Activated naive CD4-positive, alpha-beta T cell treated with anti-CD3 and anti-CD28 coated beads, Interleukin-2, amount 10 ng/mL, durations not matched to agents 7 days and 5 days (primary cell): ENCODE results near the gene THYN1.
A peak's percentile ranks its signal among the peaks of the same experiment; 100 is the strongest.
"Not testable (repeated sequence)": the region's sequence is repeated elsewhere in the genome, so short reads cannot be mapped to it uniquely, and the experiment has no call there.

ENCODE experiments used
- CTCF ChIA-PET: fragments of 350-600 bp; sonication (Branson Sonifier 250); formaldehyde crosslinking; loops from one replicate; lab custom pipeline; 2021; ENCODE audit warnings: antibody characterized with exemption; lab: Charles Lee
- DNase-seq: peaks from one replicate; pipeline ENCODE4 v3.0.0-alpha.2; 2020
- H3K27ac Mint-ChIP-seq: one replicate; pipeline ENCODE4 v1.8.0; 2021; ENCODE audit warnings: mild to moderate bottlenecking, moderate library complexity, mixed read lengths
- H3K27me3 Mint-ChIP-seq: one replicate; pipeline ENCODE4 v1.8.0; 2021; ENCODE audit warnings: mild to moderate bottlenecking, mixed read lengths
- H3K36me3 Mint-ChIP-seq: one replicate; pipeline ENCODE4 v1.8.0; 2021; ENCODE audit warnings: mixed read lengths
- H3K4me1 Mint-ChIP-seq: one replicate; pipeline ENCODE4 v1.8.0; 2021; ENCODE audit warnings: mixed read lengths
- H3K4me3 Mint-ChIP-seq: one replicate; pipeline ENCODE4 v1.8.0; 2021; ENCODE audit warnings: mild to moderate bottlenecking, moderate library complexity, mixed read lengths
- H3K9me3 Mint-ChIP-seq: one replicate; pipeline ENCODE4 v1.8.0; 2021; ENCODE audit warnings: mixed read lengths

THYN1 gene

DNA sequence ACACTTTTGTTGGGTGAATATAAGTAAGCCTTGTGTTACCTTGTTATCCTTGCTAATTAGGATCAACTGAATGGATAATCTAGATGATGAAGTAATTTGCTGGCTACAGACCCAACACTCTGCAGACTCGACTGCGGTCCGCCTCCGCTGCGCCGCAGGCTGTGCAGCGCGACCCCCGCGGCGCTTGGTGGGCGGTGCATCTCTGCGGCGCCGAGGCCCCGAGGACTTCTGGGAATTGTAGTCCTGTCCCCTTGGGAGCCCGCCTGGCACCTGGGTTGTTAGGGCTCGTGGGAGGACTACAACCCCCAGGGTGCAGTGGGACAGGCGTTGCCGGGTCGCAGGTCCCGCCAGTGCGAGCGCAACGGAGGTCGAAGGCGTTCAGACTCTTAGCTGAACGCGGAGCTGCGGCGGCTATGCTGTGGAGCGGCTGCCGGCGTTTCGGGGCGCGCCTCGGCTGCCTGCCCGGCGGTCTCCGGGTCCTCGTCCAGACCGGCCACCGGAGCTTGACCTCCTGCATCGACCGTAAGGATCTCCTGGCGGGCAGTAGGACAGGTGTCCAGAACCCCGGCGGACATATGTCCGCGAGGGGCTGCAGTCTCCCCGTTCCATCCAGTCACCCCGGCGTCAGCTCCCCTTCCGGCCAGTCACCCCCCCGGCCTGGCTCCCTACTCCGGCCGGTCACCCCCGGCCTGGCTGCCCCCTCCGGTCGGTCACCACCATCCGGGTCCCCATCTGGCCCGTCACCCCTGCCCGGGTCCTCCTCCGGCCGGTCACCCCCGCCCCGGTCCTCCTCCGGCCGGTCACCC is at the start of gene THYN1, which contains the start of gene ACAD8:
TSS of gene THYN1 (minus strand) at position 165 of the 806 bp plus-strand sequence. CDS start 470 bp downstream, outside the sequence.
TSS of gene ACAD8 (plus strand) at position 381 of the 806 bp plus-strand sequence. CDS start at position 414, 33 bp downstream.
- no peaks in the 10 kb centered on the region for H3K9me3 Mint-ChIP-seq
- CTCF ChIA-PET: interaction anchor here (1.3 to 2.5 kb wide), 2 partner anchors 9 kb away, joined by 4 to 19 read pairs; no protein-coding TSS in a partner anchor
- DNase-seq: peak; percentile 98
- H3K4me1 Mint-ChIP-seq: peaks cover 44% of the 10 kb centered on the region
- H3K36me3 Mint-ChIP-seq: peaks cover 21% of the 10 kb centered on the region
- H3K27me3 Mint-ChIP-seq: no peaks in the 10 kb centered on the region
- peak within 1 kb of the TSS; percentile 85 for H3K27ac Mint-ChIP-seq
- peak within 1 kb of the TSS; percentile 94 for H3K4me3 Mint-ChIP-seq

- Mint-ChIP-seq H3K27me3 (no peaks in the 10 kb centered on the region), H3K27ac (no peak overlapping the region), H3K4me3 (no peak overlapping the region), H3K9me3 (no peaks in the 10 kb centered on the region), H3K4me1 (no peaks in the 10 kb centered on the region), H3K36me3 (peaks cover 2% of the 10 kb centered on the region)
- CTCF ChIA-PET: no interaction called here
- DNase-seq: no peak
Observed at GRCh38 chr11:134294664-134295063, 41.5 kb upstream of the THYN1 start.

DNA sequence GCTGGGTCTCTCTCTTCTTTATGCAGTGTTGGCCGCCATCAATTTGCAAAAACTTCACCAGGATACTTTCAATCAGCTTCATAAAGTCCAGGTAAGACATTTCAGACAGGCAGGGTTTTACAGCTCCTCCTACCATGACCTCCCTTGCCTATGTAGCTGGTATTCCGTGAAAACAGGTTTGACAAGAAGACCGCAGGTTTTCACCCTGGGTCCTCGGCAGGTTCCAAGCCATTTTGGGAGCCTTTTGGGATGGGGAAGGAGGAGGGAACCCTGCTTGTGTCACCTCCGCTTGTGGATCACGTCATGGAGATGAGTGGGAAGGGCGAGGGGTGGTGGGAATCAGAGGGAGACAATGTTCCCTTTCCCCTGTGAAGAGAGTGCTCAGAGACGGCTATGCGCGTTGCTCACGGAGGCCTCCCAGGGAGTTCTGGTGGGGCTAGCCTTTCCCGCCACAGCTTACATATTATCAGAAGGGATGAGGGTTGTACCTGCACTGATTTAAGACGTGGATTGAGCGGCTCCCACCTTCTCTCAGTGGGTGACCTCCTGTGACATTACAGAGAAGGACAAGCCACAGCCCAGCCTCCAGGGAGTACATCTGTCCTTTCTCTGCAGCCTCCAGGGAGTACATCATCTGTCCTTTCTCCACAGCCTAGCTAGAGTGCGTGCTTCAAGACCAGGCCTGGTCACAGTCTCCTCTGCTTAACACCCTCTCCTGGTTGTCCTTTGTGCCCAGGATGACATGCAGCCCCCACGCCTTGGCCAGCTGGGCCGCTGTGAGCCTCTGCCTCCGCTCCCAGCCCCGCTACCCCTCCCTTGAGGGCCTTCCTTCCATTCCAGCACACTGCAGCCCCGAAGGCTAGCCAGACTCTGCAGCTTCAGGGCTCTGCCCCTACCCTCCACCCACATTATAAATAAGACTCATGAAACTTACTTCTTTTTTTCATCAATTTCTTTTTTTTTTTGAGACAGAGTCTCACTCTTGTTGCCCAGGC is 40.3 kb upstream of the THYN1 start:
- H3K27me3 Mint-ChIP-seq: no peaks in the 10 kb centered on the region
- H3K4me1 Mint-ChIP-seq: no peaks in the 10 kb centered on the region
- H3K36me3 Mint-ChIP-seq: peaks cover 2% of the 10 kb centered on the region
- no peaks in the 10 kb centered on the region for H3K9me3 Mint-ChIP-seq
- CTCF ChIA-PET: no interaction called here
- no peak for DNase-seq
- no peak overlapping the region for H3K27ac Mint-ChIP-seq
- no peak overlapping the region for H3K4me3 Mint-ChIP-seq

GRCh38 chr11:134292661-134293060 is 39.5 kb upstream of the THYN1 start:
- CTCF ChIA-PET: no interaction called here

GRCh38 chr11:134291196-134291595 is 38.0 kb upstream of the THYN1 start:
- no peaks in the 10 kb centered on the region for H3K4me1 Mint-ChIP-seq
- DNase-seq: no peak
- H3K27ac Mint-ChIP-seq: no peak overlapping the region
- H3K36me3 Mint-ChIP-seq: peaks cover 2% of the 10 kb centered on the region
- no peaks in the 10 kb centered on the region for H3K9me3 Mint-ChIP-seq
- CTCF ChIA-PET: no interaction called here
- no peaks in the 10 kb centered on the region for H3K27me3 Mint-ChIP-seq
- no peak overlapping the region for H3K4me3 Mint-ChIP-seq

More at GRCh38 chr11:134292661-134293060, 39.5 kb upstream of the THYN1 start:
- Mint-ChIP-seq H3K4me3 (no peak overlapping the region), H3K27me3 (no peaks in the 10 kb centered on the region), H3K4me1 (no peaks in the 10 kb centered on the region), H3K9me3 (no peaks in the 10 kb centered on the region), H3K27ac (no peak overlapping the region), H3K36me3 (peaks cover 2% of the 10 kb centered on the region)
- DNase-seq: no peak

- CTCF ChIA-PET: no interaction called here
- no peak for DNase-seq
- H3K9me3 Mint-ChIP-seq: no peaks in the 10 kb centered on the region
- peaks cover 2% of the 10 kb centered on the region for H3K36me3 Mint-ChIP-seq
- H3K4me1 Mint-ChIP-seq: no peaks in the 10 kb centered on the region
- no peak overlapping the region for H3K4me3 Mint-ChIP-seq
- H3K27ac Mint-ChIP-seq: no peak overlapping the region
- H3K27me3 Mint-ChIP-seq: no peaks in the 10 kb centered on the region
Observed at GRCh38 chr11:134290646-134291045, 37.5 kb upstream of the THYN1 start.

DNA sequence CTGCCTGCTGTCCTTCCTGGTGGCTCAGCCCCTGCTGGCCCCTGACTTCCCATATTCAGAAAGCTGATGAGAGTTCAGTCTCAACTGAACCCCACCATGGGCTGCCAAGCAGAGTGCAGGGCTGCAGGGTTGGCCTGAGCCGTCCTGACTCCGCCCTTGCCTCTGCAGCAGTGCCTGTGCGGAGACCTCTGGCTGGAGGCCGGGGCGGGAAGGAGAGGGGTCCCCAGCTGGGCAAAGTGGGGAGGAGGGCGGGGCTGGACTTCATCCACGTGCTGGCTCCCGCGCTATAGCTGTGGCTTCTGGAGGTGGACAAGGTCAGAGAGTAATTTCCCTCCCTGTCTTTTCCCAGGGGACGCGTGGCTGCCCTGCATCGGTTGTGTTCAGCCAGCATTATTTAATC is 36.6 kb upstream of the THYN1 start:
- H3K9me3 Mint-ChIP-seq: no peaks in the 10 kb centered on the region
- H3K27me3 Mint-ChIP-seq: no peaks in the 10 kb centered on the region
- DNase-seq: no peak
- no peaks in the 10 kb centered on the region for H3K36me3 Mint-ChIP-seq
- CTCF ChIA-PET: no interaction called here
- H3K27ac Mint-ChIP-seq: no peak overlapping the region
- H3K4me3 Mint-ChIP-seq: no peak overlapping the region
- H3K4me1 Mint-ChIP-seq: no peaks in the 10 kb centered on the region

- Mint-ChIP-seq H3K27ac (no peak overlapping the region), H3K27me3 (no peaks in the 10 kb centered on the region), H3K4me1 (no peaks in the 10 kb centered on the region), H3K9me3 (no peaks in the 10 kb centered on the region), H3K36me3 (peaks cover under 1% of the 10 kb centered on the region), H3K4me3 (no peak overlapping the region)
- no peak for DNase-seq
- CTCF ChIA-PET: interaction anchor here (1.8 kb wide), 1 partner anchor 13 kb away, joined by 4 read pairs; no protein-coding TSS in a partner anchor
Observed at GRCh38 chr11:134289167-134289566, 36.0 kb upstream of the THYN1 start.

DNA sequence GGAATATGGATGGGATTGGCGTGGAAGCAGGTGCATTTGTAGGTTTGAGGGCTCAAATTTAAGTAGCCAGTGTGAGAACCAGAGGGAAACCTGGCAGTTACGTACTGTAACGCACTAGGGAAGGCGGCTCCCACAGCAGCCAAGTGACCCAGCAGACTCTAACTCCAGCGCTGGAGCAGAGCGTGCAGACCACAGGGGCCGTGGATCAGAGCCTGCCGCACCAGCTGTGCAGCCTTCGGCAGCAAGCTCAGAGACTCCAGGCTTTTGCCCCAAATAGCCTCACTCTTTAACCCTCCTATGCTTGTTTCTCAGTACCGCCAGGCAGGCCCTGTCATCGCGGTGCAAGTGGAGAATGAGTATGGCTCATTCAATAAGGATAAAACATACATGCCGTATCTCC is 35.3 kb upstream of the THYN1 start:
- CTCF ChIA-PET: interaction anchor here (1.8 kb wide), 1 partner anchor 13 kb away, joined by 4 read pairs; no protein-coding TSS in a partner anchor

DNA sequence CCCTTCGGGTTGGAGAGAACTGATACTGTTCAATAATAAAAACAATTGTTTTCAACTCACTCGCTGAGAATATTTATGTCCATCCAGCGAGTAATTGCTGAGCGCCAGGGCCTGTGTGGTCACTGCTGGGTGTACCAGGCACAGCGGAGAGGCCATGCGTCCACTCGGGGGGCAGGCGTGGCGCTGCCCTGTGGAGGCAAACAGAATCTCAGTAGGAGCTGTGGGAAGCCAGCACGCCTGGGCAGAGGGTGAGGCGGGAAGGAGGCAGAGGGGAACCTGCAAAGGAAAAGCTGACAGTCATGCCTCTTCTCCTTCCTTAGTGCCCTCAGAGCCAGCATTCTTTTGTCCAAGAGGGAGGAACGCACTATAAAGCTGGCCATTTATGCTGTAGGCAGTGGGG is 34.4 kb upstream of the THYN1 start:
- no peak for DNase-seq
- Mint-ChIP-seq H3K9me3 (no peaks in the 10 kb centered on the region), H3K27me3 (no peaks in the 10 kb centered on the region), H3K4me3 (no peak overlapping the region), H3K27ac (no peak overlapping the region), H3K36me3 (peaks cover 3% of the 10 kb centered on the region), H3K4me1 (no peaks in the 10 kb centered on the region)
- CTCF ChIA-PET: interaction anchor here (1.8 kb wide), 1 partner anchor 12 kb away, joined by 4 read pairs; no protein-coding TSS in a partner anchor

More for the DNA sequence above, 35.3 kb upstream of the THYN1 start:
- H3K27ac Mint-ChIP-seq: no peak overlapping the region
- H3K36me3 Mint-ChIP-seq: peaks cover 3% of the 10 kb centered on the region
- H3K4me3 Mint-ChIP-seq: no peak overlapping the region
- no peaks in the 10 kb centered on the region for H3K9me3 Mint-ChIP-seq
- no peaks in the 10 kb centered on the region for H3K4me1 Mint-ChIP-seq
- DNase-seq: no peak
- H3K27me3 Mint-ChIP-seq: no peaks in the 10 kb centered on the region

- DNase-seq, H3K27me3 Mint-ChIP-seq, H3K36me3 Mint-ChIP-seq, CTCF ChIA-PET, H3K4me1 Mint-ChIP-seq, H3K9me3 Mint-ChIP-seq, H3K4me3 Mint-ChIP-seq, H3K27ac Mint-ChIP-seq: not testable (repeated sequence)
Observed at GRCh38 chr11:134284349-134284748, 31.2 kb upstream of the THYN1 start.

DNA sequence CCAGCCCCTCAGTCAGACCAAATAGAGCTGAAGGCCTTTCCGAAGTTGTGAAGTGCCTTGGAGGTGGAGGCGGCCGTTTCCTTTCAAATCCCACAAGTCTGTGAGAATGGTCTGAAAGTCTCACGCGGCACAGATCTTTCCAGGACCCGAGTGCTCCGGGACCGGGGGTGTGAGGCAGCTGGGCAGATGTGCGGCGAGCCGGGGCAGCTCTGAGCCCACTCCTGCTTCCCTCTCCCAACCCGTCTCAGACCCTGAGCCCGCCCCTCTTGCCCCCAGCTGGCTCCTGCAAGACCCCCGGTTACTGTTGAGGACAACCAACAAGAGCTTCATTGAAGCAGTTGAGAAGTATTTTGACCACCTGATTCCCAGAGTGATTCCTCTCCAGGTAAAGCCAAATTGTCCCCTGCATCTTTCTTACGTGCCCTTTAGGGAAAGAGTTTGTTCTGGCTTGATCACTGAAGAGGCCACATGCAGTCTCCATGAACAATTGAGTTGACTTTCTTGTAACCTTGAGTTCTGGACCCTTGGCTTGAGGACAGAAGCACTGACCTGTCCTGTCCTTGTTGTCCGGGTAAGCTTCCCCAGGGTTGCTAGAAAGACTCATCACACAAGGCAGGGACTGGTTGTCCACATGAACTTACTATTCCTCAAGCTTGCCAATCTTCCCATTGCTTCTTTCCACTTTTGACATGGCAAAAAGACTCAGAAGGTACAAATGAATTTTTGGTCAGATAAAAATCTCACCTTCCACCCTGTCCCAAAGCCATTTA is 30.5 kb upstream of the THYN1 start:
- Mint-ChIP-seq H3K27me3 (no peaks in the 10 kb centered on the region), H3K4me3 (no peak overlapping the region), H3K9me3 (peaks cover 1% of the 10 kb centered on the region), H3K27ac (no peak overlapping the region), H3K4me1 (peaks cover 9% of the 10 kb centered on the region), H3K36me3 (peaks cover 7% of the 10 kb centered on the region)
- no peak for DNase-seq
- CTCF ChIA-PET: interaction anchor here (1.4 kb wide), 1 partner anchor 10 kb away, joined by 3 read pairs; no protein-coding TSS in a partner anchor
